HepG2 (cell line): Measurements from ENCODE around the gene CYP2W1. TPM values are rescaled to one million over a fixed set of nuclear protein-coding genes. Genes with fewer than 3 reads are reported as not detected.

Source experiments
- CBX2 ChIP-seq, 2 experiments: fragments of 200-600 bp in 1 of 2; sonication (generic); formaldehyde crosslinking in 1 of 2; IDR thresholded peaks; 2 replicates each; pipeline versions ENCODE4 v1.7.0 to v1.8.1; 2018 to 2022; ENCODE audit warnings: low read depth in 2 of 2, low read length in 1 of 2, mild to moderate bottlenecking in 1 of 2, missing genetic modification reagents in 1 of 2
- HNF4G ChIP-seq, 2 experiments: sonication (generic) in 1 of 2; formaldehyde crosslinking in 1 of 2; IDR thresholded peaks; 2 replicates each; pipeline versions ENCODE4 v1.4.0 to v1.6.1; 2011 to 2020; ENCODE audit warnings: borderline replicate concordance in 2 of 2, low read depth in 2 of 2, mild to moderate bottlenecking in 2 of 2, low read length in 1 of 2, missing genetic modification reagents in 1 of 2, moderate library complexity in 1 of 2
- MEF2D ChIP-seq: sonication (generic); formaldehyde crosslinking; IDR thresholded peaks from 2 replicates; pipeline ENCODE4 v1.5.1; 2020; ENCODE audit warnings: mild to moderate bottlenecking, missing genetic modification reagents
- PAX8 ChIP-seq: sonication (generic); formaldehyde crosslinking; IDR thresholded peaks from 2 replicates; pipeline ENCODE4 v1.8.0; 2022; ENCODE audit warnings: mild to moderate bottlenecking, missing genetic modification reagents, borderline replicate concordance
- POLR2AphosphoS2 ChIP-seq: IDR thresholded peaks from 2 replicates; pipeline ENCODE4 v1.6.1; 2011; ENCODE audit warnings: low read depth, low read length, improper control_type of control experiment
- SMARCE1 ChIP-seq: fragments of 450-650 bp; IDR thresholded peaks from 2 replicates; pipeline ENCODE4 v1.6.1; 2017; ENCODE audit warnings: borderline replicate concordance
- SSRP1 ChIP-seq: IDR thresholded peaks from 2 replicates; pipeline ENCODE4 v1.6.1; 2016; ENCODE audit warnings: control low read depth
- ZFP36L2 ChIP-seq: sonication (generic); formaldehyde crosslinking; IDR thresholded peaks from 2 replicates; pipeline ENCODE4 v1.4.0; 2020; ENCODE audit warnings: missing genetic modification reagents
- ZNF34 ChIP-seq: sonication (generic); formaldehyde crosslinking; IDR thresholded peaks from 2 replicates; pipeline ENCODE4 v1.4.0; 2020; ENCODE audit warnings: mild to moderate bottlenecking, missing genetic modification reagents, borderline replicate concordance
- ZNF598 ChIP-seq: sonication (generic); formaldehyde crosslinking; IDR thresholded peaks from 2 replicates; pipeline ENCODE4 v1.5.1; 2020; ENCODE audit warnings: mild to moderate bottlenecking, missing genetic modification reagents, borderline replicate concordance
- ZNF7 ChIP-seq: IDR thresholded peaks from 2 replicates; pipeline ENCODE4 v1.6.1; 2016; ENCODE audit warnings: missing biosample characterization, missing genetic modification reagents
- ZNF713 ChIP-seq: sonication (generic); formaldehyde crosslinking; IDR thresholded peaks from 2 replicates; pipeline ENCODE4 v1.4.0; 2020; ENCODE audit warnings: mild to moderate bottlenecking, missing genetic modification reagents
- polyA plus RNA-seq, 8 experiments: library from polyadenylated mRNA; depleted of rRNA in 3 of 8; stranded (reverse) in 7 of 8; unstranded in 1 of 8; fragments of >200 nt; fragmentation: Illumina TruSeq in 4 of 8; extraction: Trizol in 4 of 8; gene quantifications; 2 replicates each; pipeline versions ENCODE4 v1.2.1 to v1.2.3, GENCODE V29; 2011 to 2016; ENCODE audit warnings: low read depth in 4 of 8, missing spikeins in 1 of 8, mixed read lengths in 1 of 8; ENCODE audit not compliant: insufficient read depth in 1 of 8
- total RNA-seq, 5 experiments: library from RNA; depleted of rRNA; stranded (reverse); fragments of >200 nt; fragmentation: Illumina TruSeq; extraction: Trizol; gene quantifications; 2 replicates each; pipeline ENCODE4 v1.2.3, GENCODE V29; 2016; ENCODE audit warnings: low read depth in 1 of 5
- TF ChIP-seq, protein P1 (sequence below): conservative IDR thresholded peaks from 2 replicates; pipeline ENCODE4 v1.6.1; 2018; ENCODE audit warnings: missing genetic modification reagents
- TF ChIP-seq, protein P2 (sequence below): sonication (generic); formaldehyde crosslinking; IDR thresholded peaks from 2 replicates; pipeline ENCODE4 v1.5.0; 2020; ENCODE audit warnings: mild to moderate bottlenecking, missing genetic modification reagents, borderline replicate concordance
- TF ChIP-seq, protein P3 (sequence below): sonication (generic); formaldehyde crosslinking; IDR thresholded peaks from 2 replicates; pipeline ENCODE4 v1.4.0; 2020; ENCODE audit warnings: missing genetic modification reagents
- TF ChIP-seq, protein P4 (sequence below): IDR thresholded peaks from 2 replicates; pipeline ENCODE4 v1.6.1; 2018; ENCODE audit warnings: missing genetic modification reagents, mild to moderate bottlenecking, missing compliant biosample characterization
- TF ChIP-seq, protein P5 (sequence below): sonication (generic); formaldehyde crosslinking; conservative IDR thresholded peaks from 2 replicates; pipeline ENCODE4 v1.4.0; 2020; ENCODE audit warnings: missing genetic modification reagents
- TF ChIP-seq, protein P6 (sequence below), 2 experiments: sonication (generic) in 1 of 2; formaldehyde crosslinking in 1 of 2; IDR thresholded peaks; 2 replicates each; pipeline versions ENCODE4 v1.4.0 to v1.6.1; 2016 to 2020; ENCODE audit warnings: borderline replicate concordance in 1 of 2, low read depth in 1 of 2, mild to moderate bottlenecking in 1 of 2, missing genetic modification reagents in 1 of 2

The CYP2W1 gene
- total and polyA plus RNA-seq, 2 of the 13 experiments (the other 11 are each of a cell fraction or from before 2014, with no cell fraction given) = 19.5 to 31.7 TPM

DNA sequence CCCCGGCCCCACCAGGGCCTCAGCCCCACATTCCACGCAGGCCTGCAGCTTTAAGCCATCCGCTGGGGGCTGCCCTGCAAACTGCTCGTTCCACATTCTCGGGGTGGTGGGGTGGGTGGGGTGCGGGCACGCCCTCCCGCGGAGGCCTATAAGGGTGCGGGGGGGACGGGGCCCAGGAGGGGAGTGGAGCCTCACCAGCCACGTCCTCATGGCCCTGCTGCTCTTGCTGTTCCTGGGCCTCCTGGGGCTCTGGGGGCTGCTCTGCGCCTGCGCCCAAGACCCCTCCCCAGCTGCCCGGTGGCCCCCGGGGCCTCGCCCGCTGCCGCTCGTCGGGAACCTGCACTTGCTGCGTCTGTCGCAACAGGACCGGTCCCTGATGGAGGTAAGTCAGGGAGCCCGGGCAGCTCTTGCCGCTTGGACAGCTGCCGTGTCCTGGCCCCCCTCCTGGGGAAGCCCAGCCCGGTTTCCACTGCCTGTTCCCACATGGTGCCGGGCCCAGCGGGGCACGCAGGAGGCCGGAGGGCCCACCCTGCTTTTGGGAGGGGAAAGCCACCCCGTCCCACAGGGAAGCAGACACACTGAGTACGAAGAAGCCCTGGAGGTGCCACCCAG, at the start of gene CYP2W1 (continued):
- TF ChIP-seq, protein P1, sequence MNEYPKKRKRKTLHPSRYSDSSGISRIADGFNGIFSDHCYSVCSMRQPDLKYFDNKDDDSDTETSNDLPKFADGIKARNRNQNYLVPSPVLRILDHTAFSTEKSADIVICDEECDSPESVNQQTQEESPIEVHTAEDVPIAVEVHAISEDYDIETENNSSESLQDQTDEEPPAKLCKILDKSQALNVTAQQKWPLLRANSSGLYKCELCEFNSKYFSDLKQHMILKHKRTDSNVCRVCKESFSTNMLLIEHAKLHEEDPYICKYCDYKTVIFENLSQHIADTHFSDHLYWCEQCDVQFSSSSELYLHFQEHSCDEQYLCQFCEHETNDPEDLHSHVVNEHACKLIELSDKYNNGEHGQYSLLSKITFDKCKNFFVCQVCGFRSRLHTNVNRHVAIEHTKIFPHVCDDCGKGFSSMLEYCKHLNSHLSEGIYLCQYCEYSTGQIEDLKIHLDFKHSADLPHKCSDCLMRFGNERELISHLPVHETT (CRISPR knock-in tag) = peak; percentile 57; the same call in 1 of the 2 replicates
- TF ChIP-seq ZNF34 (CRISPR knock-in tag) (no peak), ZNF7 (no peak; the same call in 1 of the 2 replicates), SMARCE1 (no peak), CBX2 (IDR thresholded peaks at IDR 0.05; ENCODE audit: low read depth, low read length) (no peak), CBX2 (CRISPR knock-in tag; IDR thresholded peaks at IDR 0.05; ENCODE audit: low read depth) (no peak), PAX8 (CRISPR knock-in tag) (no peak), ZNF713 (CRISPR knock-in tag) (no peak), MEF2D (CRISPR knock-in tag) (0 out of 2 replicates have a peak, but pooled peaks have one; percentile 11), SSRP1 (CRISPR knock-in tag) (no peak), ZFP36L2 (CRISPR knock-in tag) (no peak), HNF4G (IDR thresholded peaks at IDR 0.05; ENCODE audit: borderline replicate concordance, low read depth, low read length) (no peak), HNF4G (CRISPR knock-in tag; IDR thresholded peaks at IDR 0.05; ENCODE audit: borderline replicate concordance, low read depth) (no peak), POLR2AphosphoS2 (no peak), ZNF598 (CRISPR knock-in tag) (no peak)
- TF ChIP-seq, protein P2, sequence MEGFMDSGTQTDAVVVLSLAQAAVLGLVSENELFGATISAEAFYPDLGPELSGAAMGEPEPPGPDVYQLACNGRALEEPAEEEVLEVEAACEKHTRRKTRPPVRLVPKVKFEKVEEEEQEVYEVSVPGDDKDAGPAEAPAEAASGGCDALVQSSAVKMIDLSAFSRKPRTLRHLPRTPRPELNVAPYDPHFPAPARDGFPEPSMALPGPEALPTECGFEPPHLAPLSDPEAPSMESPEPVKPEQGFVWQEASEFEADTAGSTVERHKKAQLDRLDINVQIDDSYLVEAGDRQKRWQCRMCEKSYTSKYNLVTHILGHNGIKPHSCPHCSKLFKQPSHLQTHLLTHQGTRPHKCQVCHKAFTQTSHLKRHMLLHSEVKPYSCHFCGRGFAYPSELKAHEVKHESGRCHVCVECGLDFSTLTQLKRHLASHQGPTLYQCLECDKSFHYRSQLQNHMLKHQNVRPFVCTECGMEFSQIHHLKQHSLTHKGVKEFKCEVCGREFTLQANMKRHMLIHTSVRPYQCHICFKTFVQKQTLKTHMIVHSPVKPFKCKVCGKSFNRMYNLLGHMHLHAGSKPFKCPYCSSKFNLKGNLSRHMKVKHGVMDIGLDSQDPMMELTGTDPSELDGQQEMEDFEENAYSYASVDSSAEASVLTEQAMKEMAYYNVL (CRISPR knock-in tag) = 0 out of 2 replicates have a peak, but pooled peaks have one; percentile 22
- TF ChIP-seq, protein P3, sequence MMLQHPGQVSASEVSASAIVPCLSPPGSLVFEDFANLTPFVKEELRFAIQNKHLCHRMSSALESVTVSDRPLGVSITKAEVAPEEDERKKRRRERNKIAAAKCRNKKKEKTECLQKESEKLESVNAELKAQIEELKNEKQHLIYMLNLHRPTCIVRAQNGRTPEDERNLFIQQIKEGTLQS = no peak
- TF ChIP-seq, protein P4, sequence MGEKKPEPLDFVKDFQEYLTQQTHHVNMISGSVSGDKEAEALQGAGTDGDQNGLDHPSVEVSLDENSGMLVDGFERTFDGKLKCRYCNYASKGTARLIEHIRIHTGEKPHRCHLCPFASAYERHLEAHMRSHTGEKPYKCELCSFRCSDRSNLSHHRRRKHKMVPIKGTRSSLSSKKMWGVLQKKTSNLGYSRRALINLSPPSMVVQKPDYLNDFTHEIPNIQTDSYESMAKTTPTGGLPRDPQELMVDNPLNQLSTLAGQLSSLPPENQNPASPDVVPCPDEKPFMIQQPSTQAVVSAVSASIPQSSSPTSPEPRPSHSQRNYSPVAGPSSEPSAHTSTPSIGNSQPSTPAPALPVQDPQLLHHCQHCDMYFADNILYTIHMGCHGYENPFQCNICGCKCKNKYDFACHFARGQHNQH (CRISPR knock-in tag) = peak; percentile 57; the same call in 1 of the 2 replicates
- TF ChIP-seq, protein P5, sequence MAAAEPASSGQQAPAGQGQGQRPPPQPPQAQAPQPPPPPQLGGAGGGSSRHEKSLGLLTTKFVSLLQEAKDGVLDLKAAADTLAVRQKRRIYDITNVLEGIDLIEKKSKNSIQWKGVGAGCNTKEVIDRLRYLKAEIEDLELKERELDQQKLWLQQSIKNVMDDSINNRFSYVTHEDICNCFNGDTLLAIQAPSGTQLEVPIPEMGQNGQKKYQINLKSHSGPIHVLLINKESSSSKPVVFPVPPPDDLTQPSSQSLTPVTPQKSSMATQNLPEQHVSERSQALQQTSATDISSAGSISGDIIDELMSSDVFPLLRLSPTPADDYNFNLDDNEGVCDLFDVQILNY (CRISPR knock-in tag) = no peak
- TF ChIP-seq, protein P6, sequence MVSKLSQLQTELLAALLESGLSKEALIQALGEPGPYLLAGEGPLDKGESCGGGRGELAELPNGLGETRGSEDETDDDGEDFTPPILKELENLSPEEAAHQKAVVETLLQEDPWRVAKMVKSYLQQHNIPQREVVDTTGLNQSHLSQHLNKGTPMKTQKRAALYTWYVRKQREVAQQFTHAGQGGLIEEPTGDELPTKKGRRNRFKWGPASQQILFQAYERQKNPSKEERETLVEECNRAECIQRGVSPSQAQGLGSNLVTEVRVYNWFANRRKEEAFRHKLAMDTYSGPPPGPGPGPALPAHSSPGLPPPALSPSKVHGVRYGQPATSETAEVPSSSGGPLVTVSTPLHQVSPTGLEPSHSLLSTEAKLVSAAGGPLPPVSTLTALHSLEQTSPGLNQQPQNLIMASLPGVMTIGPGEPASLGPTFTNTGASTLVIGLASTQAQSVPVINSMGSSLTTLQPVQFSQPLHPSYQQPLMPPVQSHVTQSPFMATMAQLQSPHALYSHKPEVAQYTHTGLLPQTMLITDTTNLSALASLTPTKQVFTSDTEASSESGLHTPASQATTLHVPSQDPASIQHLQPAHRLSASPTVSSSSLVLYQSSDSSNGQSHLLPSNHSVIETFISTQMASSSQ (IDR thresholded peaks at IDR 0.05; ENCODE audit: low read depth) = no peak
- TF ChIP-seq, protein P6 (CRISPR knock-in tag; IDR thresholded peaks at IDR 0.05; ENCODE audit: borderline replicate concordance) = no peak; the same call in 1 of the 2 replicates
